GM20431 (cell line): ENCODE measurements around the gene MGLL.
"Not testable (repeated sequence)": the region's sequence is repeated elsewhere in the genome, so short reads cannot be mapped to it uniquely, and the experiment has no call there.

Experiments used
- in situ Hi-C: fragments of 300-500 bp; cut with MseI, MboI; formaldehyde crosslinking; loops from one replicate; pipeline ENCODE4 v1.15.0; 2020; ENCODE audit warnings: low sequenced_read_pairs; ENCODE audit not compliant: unreplicated experiment

The MGLL gene

GRCh38 chr3:127714866-127715265 is 107.4 kb downstream of the MGLL start:
- in situ Hi-C loops, result no loop called here

- in situ Hi-C loops, result no loop called here
These were observed 108.2 kb downstream of the MGLL start for GRCh38 chr3:127714125-127714571.

- in situ Hi-C loops, result no loop called here
These were observed 109.2 kb downstream of the MGLL start for GRCh38 chr3:127712881-127713771.

GRCh38 chr3:127712461-127712860 is 109.9 kb downstream of the MGLL start:
- in situ Hi-C loops, result no loop called here

- in situ Hi-C loops, result no loop called here
These were observed 110.4 kb downstream of the MGLL start for GRCh38 chr3:127711896-127712295.

GRCh38 chr3:127711021-127711695 is 111.2 kb downstream of the MGLL start:
- in situ Hi-C loops, result no loop called here

- in situ Hi-C loops, result no loop called here
These were observed 112.0 kb downstream of the MGLL start for GRCh38 chr3:127710155-127710941.

GRCh38 chr3:127709320-127710060 is 112.8 kb downstream of the MGLL start:
- in situ Hi-C loops, result no loop called here

- in situ Hi-C loops, result no loop called here
These were observed 113.5 kb downstream of the MGLL start for GRCh38 chr3:127708837-127709236.

GRCh38 chr3:127707851-127708411 is 114.4 kb downstream of the MGLL start:
- in situ Hi-C loops, result no loop called here

- in situ Hi-C loops, result no loop called here
These were observed 115.4 kb downstream of the MGLL start for GRCh38 chr3:127706785-127707351.

- in situ Hi-C loops, result no loop called here
These were observed 116.0 kb downstream of the MGLL start for GRCh38 chr3:127706312-127706711.

- in situ Hi-C loops, result not testable (repeated sequence)
These were observed 117.5 kb downstream of the MGLL start for GRCh38 chr3:127704840-127705239.

- in situ Hi-C loops, result no loop called here
These were observed 120.2 kb downstream of the MGLL start for GRCh38 chr3:127702151-127702578.

GRCh38 chr3:127701280-127701911 is 120.9 kb downstream of the MGLL start:
- in situ Hi-C loops, result no loop called here

GRCh38 chr3:127700406-127700805 is 121.9 kb downstream of the MGLL start:
- in situ Hi-C loops, result no loop called here

GRCh38 chr3:127699416-127700300 is 122.7 kb downstream of the MGLL start:
- in situ Hi-C loops, result no loop called here
